SK-N-SH treated with all-trans-retinoic acid at 6 μM for 48 hours (cell line): ENCODE data around the gene IL17REL.

ENCODE experiments used
- ATAC-seq: fragments of 200-7000 bp; cut with Tn5 transposase; 3 replicates; pipeline ENCODE4 v1.9.1; 2020; ENCODE audit warnings: mild to moderate bottlenecking, moderate library complexity
- ARNTL ChIP-seq: fragments of 450-650 bp; formaldehyde crosslinking; IDR thresholded peaks from 2 replicates; pipeline ENCODE4 v1.5.0; 2020; ENCODE audit warnings: low read depth, mild to moderate bottlenecking, moderate library complexity, borderline replicate concordance
- BACH2 ChIP-seq: fragments of 250-450 bp; sonication (Bioruptor Pico); IDR thresholded peaks from 2 replicates; pipeline ENCODE4 v1.9.0; 2021; ENCODE audit warnings: mild to moderate bottlenecking, borderline replicate concordance
- CSDC2 ChIP-seq: fragments of 250-450 bp; sonication (Bioruptor Pico); IDR thresholded peaks from 2 replicates; pipeline ENCODE4 v1.5.0; 2020; ENCODE audit warnings: mild to moderate bottlenecking, moderate library complexity
- ESRRG ChIP-seq: fragments of 250-450 bp; sonication (Bioruptor Pico); IDR thresholded peaks from 2 replicates; pipeline ENCODE4 v1.6.1; 2021; ENCODE audit warnings: mild to moderate bottlenecking
- GLIS3 ChIP-seq: fragments of 250-450 bp; sonication (Bioruptor Pico); IDR thresholded peaks from 2 replicates; pipeline ENCODE4 v1.5.0; 2020; ENCODE audit warnings: mild to moderate bottlenecking, moderate library complexity
- ISL1 ChIP-seq: fragments of 250-450 bp; sonication (Bioruptor Pico); IDR thresholded peaks from 2 replicates; pipeline ENCODE4 v2.1.2; 2022; ENCODE audit warnings: mild to moderate bottlenecking, moderate library complexity
- OSR1 ChIP-seq: fragments of 250-450 bp; sonication (Bioruptor Pico); IDR thresholded peaks from 2 replicates; pipeline ENCODE4 v1.8.0; 2022; ENCODE audit warnings: moderate library complexity, mild to moderate bottlenecking, inconsistent platforms
- PPARA ChIP-seq: fragments of 250-450 bp; sonication (Bioruptor Pico); IDR thresholded peaks from 2 replicates; pipeline ENCODE4 v1.5.0; 2020; ENCODE audit warnings: mild to moderate bottlenecking, borderline replicate concordance
- RARB ChIP-seq: fragments of 250-450 bp; sonication (Bioruptor Pico); IDR thresholded peaks from 2 replicates; pipeline ENCODE4 v1.8.0; 2021; ENCODE audit warnings: mild to moderate bottlenecking, moderate library complexity
- SNAI2 ChIP-seq: fragments of 250-450 bp; sonication (Bioruptor Pico); IDR thresholded peaks from 2 replicates; pipeline ENCODE4 v1.5.0; 2020; ENCODE audit warnings: mild to moderate bottlenecking, moderate library complexity
- ZC3H10 ChIP-seq: fragments of 250-450 bp; sonication (Bioruptor Pico); IDR thresholded peaks from 2 replicates; pipeline ENCODE4 v1.5.1; 2021; ENCODE audit warnings: mild to moderate bottlenecking, moderate library complexity
- ZFP3 ChIP-seq: fragments of 250-450 bp; sonication (Bioruptor Pico); IDR thresholded peaks from 2 replicates; pipeline ENCODE4 v1.5.0; 2020; ENCODE audit warnings: mild to moderate bottlenecking, moderate library complexity
- ZFP30 ChIP-seq: fragments of 450-650 bp; formaldehyde crosslinking; IDR thresholded peaks from 2 replicates; pipeline ENCODE4 v1.5.0; 2022; ENCODE audit warnings: mild to moderate bottlenecking, moderate library complexity
- ZNF565 ChIP-seq: fragments of 450-650 bp; formaldehyde crosslinking; conservative IDR thresholded peaks from 2 replicates; pipeline ENCODE4 v1.5.0; 2020; ENCODE audit warnings: low read depth, mild to moderate bottlenecking, moderate library complexity
- ZNF70 ChIP-seq: fragments of 450-650 bp; formaldehyde crosslinking; IDR thresholded peaks from 2 replicates; pipeline ENCODE4 v1.5.0; 2020; ENCODE audit warnings: mild to moderate bottlenecking, moderate library complexity
- ZNF8 ChIP-seq: fragments of 450-650 bp; formaldehyde crosslinking; IDR thresholded peaks from 2 replicates; pipeline ENCODE4 v1.5.0; 2020; ENCODE audit warnings: mild to moderate bottlenecking, moderate library complexity
- TF ChIP-seq, protein P1 (sequence below): fragments of 250-450 bp; sonication (Bioruptor Pico); IDR thresholded peaks from 2 replicates; pipeline ENCODE4 v1.5.1; 2020; ENCODE audit warnings: low read depth, mild to moderate bottlenecking, moderate library complexity
- TF ChIP-seq, protein P2 (sequence below): fragments of 250-450 bp; sonication (Bioruptor Pico); IDR thresholded peaks from 2 replicates; pipeline ENCODE4 v1.5.0; 2020; ENCODE audit warnings: mild to moderate bottlenecking, moderate library complexity
- TF ChIP-seq, protein P3 (sequence below): fragments of 250-450 bp; sonication (Bioruptor Pico); IDR thresholded peaks from 2 replicates; pipeline ENCODE4 v1.8.0; 2021; ENCODE audit warnings: low read depth, mild to moderate bottlenecking, moderate library complexity, borderline replicate concordance
- TF ChIP-seq, protein P4 (sequence below): fragments of 250-450 bp; sonication (Bioruptor Pico); IDR thresholded peaks from 2 replicates; pipeline ENCODE4 v1.8.0; 2020; ENCODE audit warnings: mild to moderate bottlenecking, moderate library complexity, borderline replicate concordance

The IL17REL gene

DNA sequence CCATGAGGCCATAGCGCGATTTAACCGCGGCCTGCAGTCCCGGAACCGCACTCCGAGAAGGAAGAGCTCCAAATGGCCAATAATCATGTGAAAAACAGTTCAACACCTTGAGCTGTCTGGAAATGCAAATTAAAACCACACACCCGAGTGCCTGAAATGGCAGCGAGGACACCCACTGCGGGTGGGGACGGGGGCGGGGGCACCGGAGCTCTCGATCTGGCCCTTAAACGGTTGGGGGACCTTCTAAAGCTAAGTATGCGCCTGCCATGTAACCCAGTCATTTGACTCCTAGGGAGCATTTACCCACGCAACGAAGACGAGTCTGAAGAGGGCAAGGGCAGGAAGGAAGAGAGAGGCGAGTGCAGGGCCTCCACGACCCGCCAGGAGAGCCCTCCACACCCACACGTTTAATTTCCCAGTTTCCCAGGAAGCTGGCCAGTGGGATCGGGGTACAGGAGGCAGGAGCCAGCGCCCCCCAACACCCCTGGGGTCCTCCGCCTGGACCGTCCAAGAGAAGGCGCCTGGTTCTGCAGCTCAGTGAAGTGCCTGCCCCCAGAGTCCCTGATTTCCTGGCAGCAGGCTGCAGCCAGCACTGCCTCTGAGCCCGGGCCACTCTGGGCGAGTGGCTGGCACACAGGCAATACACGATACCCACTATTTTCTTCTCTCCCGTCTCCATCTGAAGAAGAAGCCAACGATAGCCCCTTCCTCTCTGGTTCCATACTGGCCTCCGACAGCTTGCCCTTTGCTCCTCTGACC lies 43.8 kb upstream of the IL17REL start:
- no peak for TF ChIP-seq ARNTL
- no peak for TF ChIP-seq SNAI2 (CRISPR knock-in tag)
- TF ChIP-seq, protein P1, sequence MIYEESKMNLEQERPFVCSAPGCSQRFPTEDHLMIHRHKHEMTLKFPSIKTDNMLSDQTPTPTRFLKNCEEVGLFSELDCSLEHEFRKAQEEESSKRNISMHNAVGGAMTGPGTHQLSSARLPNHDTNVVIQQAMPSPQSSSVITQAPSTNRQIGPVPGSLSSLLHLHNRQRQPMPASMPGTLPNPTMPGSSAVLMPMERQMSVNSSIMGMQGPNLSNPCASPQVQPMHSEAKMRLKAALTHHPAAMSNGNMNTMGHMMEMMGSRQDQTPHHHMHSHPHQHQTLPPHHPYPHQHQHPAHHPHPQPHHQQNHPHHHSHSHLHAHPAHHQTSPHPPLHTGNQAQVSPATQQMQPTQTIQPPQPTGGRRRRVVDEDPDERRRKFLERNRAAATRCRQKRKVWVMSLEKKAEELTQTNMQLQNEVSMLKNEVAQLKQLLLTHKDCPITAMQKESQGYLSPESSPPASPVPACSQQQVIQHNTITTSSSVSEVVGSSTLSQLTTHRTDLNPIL: no peak
- ATAC-seq: no peak

DNA sequence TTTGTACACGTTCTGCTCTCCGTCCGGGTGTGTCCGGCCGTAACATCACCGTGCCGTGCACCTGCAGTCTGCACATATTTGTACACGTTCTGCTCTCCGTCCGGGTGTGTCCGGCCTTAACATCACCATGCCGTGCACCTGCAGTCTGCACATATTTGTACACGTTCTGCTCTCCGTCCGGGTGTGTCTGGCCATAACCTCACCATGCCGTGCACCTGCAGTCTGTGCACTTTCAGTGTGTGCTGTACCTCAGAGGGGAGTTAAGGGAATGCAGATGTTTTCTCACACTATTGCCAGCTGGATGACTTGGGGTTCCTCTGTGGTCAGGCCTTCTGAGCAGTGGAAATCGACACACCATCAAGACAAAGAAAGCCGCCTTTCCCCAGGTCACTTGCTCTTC lies 41.3 kb upstream of the IL17REL start:
- ATAC-seq: no peak

DNA sequence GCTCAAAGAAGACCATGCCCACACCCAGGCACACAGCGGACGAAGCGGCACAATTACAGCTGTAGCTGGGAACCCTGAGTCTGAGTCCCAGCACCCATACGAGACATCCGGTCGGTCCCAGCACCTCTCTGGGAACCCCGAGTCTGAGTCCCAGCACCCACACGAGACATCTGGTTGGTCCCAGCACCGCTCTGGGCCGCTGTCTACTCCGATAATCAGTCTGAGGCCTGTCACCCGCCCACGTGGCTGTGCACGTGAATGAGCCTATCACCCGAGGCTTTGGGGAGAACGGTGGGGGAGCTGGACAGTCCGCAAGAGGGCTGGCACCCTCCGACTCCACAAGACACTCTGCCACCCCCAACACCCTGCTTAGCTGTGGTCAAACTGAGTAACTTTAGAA lies 39.4 kb upstream of the IL17REL start:
- ATAC-seq: no peak
- TF ChIP-seq, protein P2, sequence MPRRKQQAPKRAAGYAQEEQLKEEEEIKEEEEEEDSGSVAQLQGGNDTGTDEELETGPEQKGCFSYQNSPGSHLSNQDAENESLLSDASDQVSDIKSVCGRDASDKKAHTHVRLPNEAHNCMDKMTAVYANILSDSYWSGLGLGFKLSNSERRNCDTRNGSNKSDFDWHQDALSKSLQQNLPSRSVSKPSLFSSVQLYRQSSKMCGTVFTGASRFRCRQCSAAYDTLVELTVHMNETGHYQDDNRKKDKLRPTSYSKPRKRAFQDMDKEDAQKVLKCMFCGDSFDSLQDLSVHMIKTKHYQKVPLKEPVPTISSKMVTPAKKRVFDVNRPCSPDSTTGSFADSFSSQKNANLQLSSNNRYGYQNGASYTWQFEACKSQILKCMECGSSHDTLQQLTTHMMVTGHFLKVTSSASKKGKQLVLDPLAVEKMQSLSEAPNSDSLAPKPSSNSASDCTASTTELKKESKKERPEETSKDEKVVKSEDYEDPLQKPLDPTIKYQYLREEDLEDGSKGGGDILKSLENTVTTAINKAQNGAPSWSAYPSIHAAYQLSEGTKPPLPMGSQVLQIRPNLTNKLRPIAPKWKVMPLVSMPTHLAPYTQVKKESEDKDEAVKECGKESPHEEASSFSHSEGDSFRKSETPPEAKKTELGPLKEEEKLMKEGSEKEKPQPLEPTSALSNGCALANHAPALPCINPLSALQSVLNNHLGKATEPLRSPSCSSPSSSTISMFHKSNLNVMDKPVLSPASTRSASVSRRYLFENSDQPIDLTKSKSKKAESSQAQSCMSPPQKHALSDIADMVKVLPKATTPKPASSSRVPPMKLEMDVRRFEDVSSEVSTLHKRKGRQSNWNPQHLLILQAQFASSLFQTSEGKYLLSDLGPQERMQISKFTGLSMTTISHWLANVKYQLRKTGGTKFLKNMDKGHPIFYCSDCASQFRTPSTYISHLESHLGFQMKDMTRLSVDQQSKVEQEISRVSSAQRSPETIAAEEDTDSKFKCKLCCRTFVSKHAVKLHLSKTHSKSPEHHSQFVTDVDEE (CRISPR knock-in tag): no peak
- TF ChIP-seq ZFP3 (CRISPR knock-in tag) (no peak), ARNTL (no peak), OSR1 (no peak), SNAI2 (CRISPR knock-in tag) (no peak), ZNF8 (CRISPR knock-in tag) (no peak), ESRRG (CRISPR knock-in tag) (no peak), ZFP30 (CRISPR knock-in tag) (no peak), GLIS3 (CRISPR knock-in tag) (no peak), BACH2 (CRISPR knock-in tag) (no peak), CSDC2 (CRISPR knock-in tag) (no peak)
- TF ChIP-seq, protein P3, sequence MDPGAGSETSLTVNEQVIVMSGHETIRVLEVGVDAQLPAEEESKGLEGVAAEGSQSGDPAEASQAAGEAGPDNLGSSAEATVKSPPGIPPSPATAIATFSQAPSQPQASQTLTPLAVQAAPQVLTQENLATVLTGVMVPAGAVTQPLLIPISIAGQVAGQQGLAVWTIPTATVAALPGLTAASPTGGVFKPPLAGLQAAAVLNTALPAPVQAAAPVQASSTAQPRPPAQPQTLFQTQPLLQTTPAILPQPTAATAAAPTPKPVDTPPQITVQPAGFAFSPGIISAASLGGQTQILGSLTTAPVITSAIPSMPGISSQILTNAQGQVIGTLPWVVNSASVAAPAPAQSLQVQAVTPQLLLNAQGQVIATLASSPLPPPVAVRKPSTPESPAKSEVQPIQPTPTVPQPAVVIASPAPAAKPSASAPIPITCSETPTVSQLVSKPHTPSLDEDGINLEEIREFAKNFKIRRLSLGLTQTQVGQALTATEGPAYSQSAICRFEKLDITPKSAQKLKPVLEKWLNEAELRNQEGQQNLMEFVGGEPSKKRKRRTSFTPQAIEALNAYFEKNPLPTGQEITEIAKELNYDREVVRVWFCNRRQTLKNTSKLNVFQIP: no peak
- TF ChIP-seq, protein P4, sequence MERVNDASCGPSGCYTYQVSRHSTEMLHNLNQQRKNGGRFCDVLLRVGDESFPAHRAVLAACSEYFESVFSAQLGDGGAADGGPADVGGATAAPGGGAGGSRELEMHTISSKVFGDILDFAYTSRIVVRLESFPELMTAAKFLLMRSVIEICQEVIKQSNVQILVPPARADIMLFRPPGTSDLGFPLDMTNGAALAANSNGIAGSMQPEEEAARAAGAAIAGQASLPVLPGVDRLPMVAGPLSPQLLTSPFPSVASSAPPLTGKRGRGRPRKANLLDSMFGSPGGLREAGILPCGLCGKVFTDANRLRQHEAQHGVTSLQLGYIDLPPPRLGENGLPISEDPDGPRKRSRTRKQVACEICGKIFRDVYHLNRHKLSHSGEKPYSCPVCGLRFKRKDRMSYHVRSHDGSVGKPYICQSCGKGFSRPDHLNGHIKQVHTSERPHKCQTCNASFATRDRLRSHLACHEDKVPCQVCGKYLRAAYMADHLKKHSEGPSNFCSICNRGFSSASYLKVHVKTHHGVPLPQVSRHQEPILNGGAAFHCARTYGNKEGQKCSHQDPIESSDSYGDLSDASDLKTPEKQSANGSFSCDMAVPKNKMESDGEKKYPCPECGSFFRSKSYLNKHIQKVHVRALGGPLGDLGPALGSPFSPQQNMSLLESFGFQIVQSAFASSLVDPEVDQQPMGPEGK (CRISPR knock-in tag): no peak

More for the DNA sequence above, 41.3 kb upstream of the IL17REL start:
- TF ChIP-seq ZNF565: no peak
- TF ChIP-seq SNAI2 (CRISPR knock-in tag): no peak
- TF ChIP-seq ZNF8 (CRISPR knock-in tag): no peak
- TF ChIP-seq CSDC2 (CRISPR knock-in tag): no peak
- TF ChIP-seq, protein P3: no peak
- no peak for TF ChIP-seq ZNF70 (CRISPR knock-in tag)
- no peak for TF ChIP-seq ZC3H10 (CRISPR knock-in tag)
- TF ChIP-seq ESRRG (CRISPR knock-in tag): no peak
- no peak for TF ChIP-seq PPARA
- TF ChIP-seq, protein P4 (CRISPR knock-in tag): no peak
- no peak for TF ChIP-seq ARNTL
- TF ChIP-seq, protein P2 (CRISPR knock-in tag): no peak
- no peak for TF ChIP-seq RARB (CRISPR knock-in tag)
- TF ChIP-seq OSR1: no peak
- TF ChIP-seq ZFP3 (CRISPR knock-in tag): no peak
- no peak for TF ChIP-seq ISL1 (CRISPR knock-in tag)
- TF ChIP-seq BACH2 (CRISPR knock-in tag): no peak
